Panc1 (cell line): ENCODE data around the gene GDPD5.

ENCODE experiments used
- POLR2AphosphoS5 ChIP-seq: IDR thresholded peaks from 2 replicates; pipeline ENCODE4 v1.6.1; 2012; ENCODE audit warnings: mild to moderate bottlenecking, low read depth, low read length, moderate library complexity
- TF ChIP-seq, protein P1 (sequence below): fragments of 450-650 bp; IDR thresholded peaks from 2 replicates; pipeline ENCODE4 v1.5.1; 2017; ENCODE audit warnings: mild to moderate bottlenecking

- TF ChIP-seq, protein P1, sequence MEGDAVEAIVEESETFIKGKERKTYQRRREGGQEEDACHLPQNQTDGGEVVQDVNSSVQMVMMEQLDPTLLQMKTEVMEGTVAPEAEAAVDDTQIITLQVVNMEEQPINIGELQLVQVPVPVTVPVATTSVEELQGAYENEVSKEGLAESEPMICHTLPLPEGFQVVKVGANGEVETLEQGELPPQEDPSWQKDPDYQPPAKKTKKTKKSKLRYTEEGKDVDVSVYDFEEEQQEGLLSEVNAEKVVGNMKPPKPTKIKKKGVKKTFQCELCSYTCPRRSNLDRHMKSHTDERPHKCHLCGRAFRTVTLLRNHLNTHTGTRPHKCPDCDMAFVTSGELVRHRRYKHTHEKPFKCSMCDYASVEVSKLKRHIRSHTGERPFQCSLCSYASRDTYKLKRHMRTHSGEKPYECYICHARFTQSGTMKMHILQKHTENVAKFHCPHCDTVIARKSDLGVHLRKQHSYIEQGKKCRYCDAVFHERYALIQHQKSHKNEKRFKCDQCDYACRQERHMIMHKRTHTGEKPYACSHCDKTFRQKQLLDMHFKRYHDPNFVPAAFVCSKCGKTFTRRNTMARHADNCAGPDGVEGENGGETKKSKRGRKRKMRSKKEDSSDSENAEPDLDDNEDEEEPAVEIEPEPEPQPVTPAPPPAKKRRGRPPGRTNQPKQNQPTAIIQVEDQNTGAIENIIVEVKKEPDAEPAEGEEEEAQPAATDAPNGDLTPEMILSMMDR: no peak
- TF ChIP-seq POLR2AphosphoS5: no peak
Observed at GRCh38 chr11:75513250-75513649, 12.5 kb downstream of the GDPD5 start.
